Fibroblast of lung (primary cell): Measurements from ENCODE around the gene NEURL2. TPM values are rescaled to one million over a fixed set of nuclear protein-coding genes. Genes with fewer than 3 reads are reported as not detected.

Source experiments
- DNase-seq, 2 donors: peaks; one replicate each; pipeline versions ENCODE4 v3.0.0 to v3.0.0-alpha.2; 2010; ENCODE audit warnings: low read depth in 2 of 2
- H2AFZ ChIP-seq: 2 replicates; pipeline ENCODE4 v1.5.1; 2012; ENCODE audit warnings: low read length, control low read depth, inconsistent platforms
- H3K27ac ChIP-seq: 2 replicates; pipeline ENCODE4 v1.5.1; 2011; ENCODE audit warnings: low read length, control low read depth; ENCODE audit not compliant: insufficient read depth
- H3K27me3 ChIP-seq: 2 replicates; pipeline ENCODE4 v1.5.1; 2011; ENCODE audit warnings: mild to moderate bottlenecking, low read length; ENCODE audit not compliant: control insufficient read depth, insufficient read depth
- H3K36me3 ChIP-seq: 2 replicates; pipeline ENCODE4 v1.5.1; 2011; ENCODE audit warnings: low read length; ENCODE audit not compliant: control insufficient read depth, insufficient read depth
- H3K4me1 ChIP-seq: 2 replicates; pipeline ENCODE4 v1.5.1; 2011; ENCODE audit warnings: low read length; ENCODE audit not compliant: control insufficient read depth, insufficient read depth; ENCODE audit errors: extremely low read depth
- H3K4me2 ChIP-seq: 2 replicates; pipeline ENCODE4 v1.5.1; 2011; ENCODE audit warnings: low read length, control low read depth; ENCODE audit not compliant: insufficient read depth; ENCODE audit errors: extremely low read depth
- H3K4me3 ChIP-seq, 4 experiments: fragments of 200-600 bp in 1 of 4; sonication (generic) in 1 of 4; replicated peaks in 1 of 4; 2 replicates each; pipeline ENCODE4 v1.5.1; 2011 to 2016; ENCODE audit warnings: low read length in 4 of 4, low read depth in 3 of 4, mild to moderate bottlenecking in 3 of 4, control low read depth in 2 of 4, inconsistent platforms in 1 of 4, mixed read lengths in 1 of 4; ENCODE audit not compliant: insufficient read depth in 1 of 4; ENCODE audit errors: control extremely low read depth in 1 of 4
- H3K79me2 ChIP-seq: 2 replicates; pipeline ENCODE4 v1.5.1; 2012; ENCODE audit warnings: mild to moderate bottlenecking, low read length, inconsistent platforms; ENCODE audit not compliant: control insufficient read depth, insufficient read depth
- H3K9ac ChIP-seq: 2 replicates; pipeline ENCODE4 v1.5.1; 2011; ENCODE audit warnings: mild to moderate bottlenecking, low read length, control low read depth; ENCODE audit not compliant: insufficient read depth
- H3K9me3 ChIP-seq: 2 replicates; pipeline ENCODE4 v1.5.1; 2012; ENCODE audit warnings: low read depth, low read length; ENCODE audit not compliant: control insufficient read depth, insufficient read depth
- H4K20me1 ChIP-seq: 2 replicates; pipeline ENCODE4 v1.5.1; 2011; ENCODE audit warnings: low read length; ENCODE audit not compliant: control insufficient read depth, insufficient read depth; ENCODE audit errors: extremely low read depth
- EZH2 ChIP-seq: IDR thresholded peaks from 2 replicates; pipeline ENCODE4 v1.5.1; 2012; ENCODE audit warnings: low read length, control low read depth, mild to moderate bottlenecking; ENCODE audit errors: missing control alignments
- polyA plus RNA-seq, 2 donors: library from polyadenylated mRNA; depleted of rRNA in 1 of 2; stranded (reverse) in 1 of 2; unstranded in 1 of 2; fragments of >200 nt; gene quantifications; 2 replicates each; pipeline ENCODE4 v1.2.1, GENCODE V29; 2011 to 2012; ENCODE audit warnings: missing spikeins in 1 of 2
- total RNA-seq: library from RNA; depleted of rRNA; stranded (reverse); fragments of >200 nt; gene quantifications from 2 replicates; pipeline ENCODE4 v1.2.1, GENCODE V29; 2014
- TF ChIP-seq, protein P1 (sequence below), 2 donors: IDR thresholded peaks in 1 of 2; conservative IDR thresholded peaks in 1 of 2; 1 replicate in 1 of 2; 2 replicates in 1 of 2; pipeline ENCODE4 v1.5.1; 2011 to 2012; ENCODE audit warnings: low read length in 2 of 2, control low read depth in 1 of 2, inconsistent platforms in 1 of 2, low read depth in 1 of 2, mild to moderate bottlenecking in 1 of 2

The NEURL2 gene
- total and polyA plus RNA-seq, 2 donors (not counting 1 experiment from before 2014, with no cell fraction given), result 0.77 to 7.1 TPM

DNA sequence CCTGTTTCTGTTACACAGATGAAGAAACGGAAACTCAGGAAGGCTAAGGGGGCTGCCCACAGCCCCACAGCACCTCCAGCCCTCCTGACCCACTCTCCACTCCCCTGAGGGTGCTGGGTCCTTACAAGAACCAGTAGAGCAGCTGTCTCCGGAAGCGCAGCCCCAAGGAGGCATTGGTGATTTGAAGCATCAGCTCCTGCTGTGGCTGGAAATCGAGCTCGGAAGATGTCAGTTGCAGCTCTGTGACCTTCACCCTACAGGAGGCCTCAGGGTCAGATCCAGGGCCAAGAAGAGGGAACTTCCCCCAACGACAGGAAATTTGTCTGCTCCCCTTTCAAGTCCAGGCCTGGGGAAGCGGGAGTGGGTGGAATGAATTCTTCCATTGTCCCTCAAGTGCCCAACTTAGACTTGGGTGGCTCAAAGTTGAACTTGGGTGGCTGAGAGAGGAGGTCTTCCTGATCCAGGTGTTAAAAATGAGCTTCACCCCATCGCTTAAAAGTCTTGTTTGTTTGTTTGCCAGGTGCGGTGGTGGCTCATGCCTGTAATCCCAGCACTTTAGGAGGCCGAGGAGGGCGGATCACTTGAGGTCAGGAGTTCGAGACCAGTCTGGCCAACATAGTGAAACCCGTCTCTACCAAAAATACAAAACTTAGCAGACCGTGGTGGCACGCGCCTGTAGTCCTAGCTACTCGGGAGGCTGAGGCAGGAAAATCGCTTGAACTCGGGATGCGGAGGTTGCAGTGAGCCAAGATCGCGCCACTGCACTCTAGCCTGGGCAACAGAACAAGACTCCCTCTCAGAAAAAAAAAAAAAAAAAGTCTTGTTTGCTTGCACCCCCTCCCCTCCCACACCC lies 19.0 kb upstream of the NEURL2 start:
- no peaks in the 10 kb centered on the region for H3K27me3 ChIP-seq
- peak overlapping the region; percentile 1 for H3K27ac ChIP-seq
- H3K4me3 ChIP-seq, result peak overlapping the region in 2 of 4 experiments; percentile 54 to 59
- DNase-seq, result no peak
- H3K4me1 ChIP-seq, result peaks cover 19% of the 10 kb centered on the region
- no peak overlapping the region for H2AFZ ChIP-seq
- H3K79me2 ChIP-seq, result no peaks in the 10 kb centered on the region
- H3K9me3 ChIP-seq, result no peaks in the 10 kb centered on the region
- no peaks in the 10 kb centered on the region for H3K36me3 ChIP-seq
- H3K4me2 ChIP-seq, result peak overlapping the region; percentile 33
- H3K9ac ChIP-seq, result no peak overlapping the region
- H4K20me1 ChIP-seq, result no peaks in the 10 kb centered on the region
- TF ChIP-seq, protein P1, sequence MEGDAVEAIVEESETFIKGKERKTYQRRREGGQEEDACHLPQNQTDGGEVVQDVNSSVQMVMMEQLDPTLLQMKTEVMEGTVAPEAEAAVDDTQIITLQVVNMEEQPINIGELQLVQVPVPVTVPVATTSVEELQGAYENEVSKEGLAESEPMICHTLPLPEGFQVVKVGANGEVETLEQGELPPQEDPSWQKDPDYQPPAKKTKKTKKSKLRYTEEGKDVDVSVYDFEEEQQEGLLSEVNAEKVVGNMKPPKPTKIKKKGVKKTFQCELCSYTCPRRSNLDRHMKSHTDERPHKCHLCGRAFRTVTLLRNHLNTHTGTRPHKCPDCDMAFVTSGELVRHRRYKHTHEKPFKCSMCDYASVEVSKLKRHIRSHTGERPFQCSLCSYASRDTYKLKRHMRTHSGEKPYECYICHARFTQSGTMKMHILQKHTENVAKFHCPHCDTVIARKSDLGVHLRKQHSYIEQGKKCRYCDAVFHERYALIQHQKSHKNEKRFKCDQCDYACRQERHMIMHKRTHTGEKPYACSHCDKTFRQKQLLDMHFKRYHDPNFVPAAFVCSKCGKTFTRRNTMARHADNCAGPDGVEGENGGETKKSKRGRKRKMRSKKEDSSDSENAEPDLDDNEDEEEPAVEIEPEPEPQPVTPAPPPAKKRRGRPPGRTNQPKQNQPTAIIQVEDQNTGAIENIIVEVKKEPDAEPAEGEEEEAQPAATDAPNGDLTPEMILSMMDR (conservative IDR thresholded peaks at IDR 0.05 in 1 of 2, IDR thresholded peaks at IDR 0.05 in 1 of 2; ENCODE audit: low read depth in 1 of 2, low read length in 2 of 2), result no peak
- no peak for TF ChIP-seq EZH2

DNA sequence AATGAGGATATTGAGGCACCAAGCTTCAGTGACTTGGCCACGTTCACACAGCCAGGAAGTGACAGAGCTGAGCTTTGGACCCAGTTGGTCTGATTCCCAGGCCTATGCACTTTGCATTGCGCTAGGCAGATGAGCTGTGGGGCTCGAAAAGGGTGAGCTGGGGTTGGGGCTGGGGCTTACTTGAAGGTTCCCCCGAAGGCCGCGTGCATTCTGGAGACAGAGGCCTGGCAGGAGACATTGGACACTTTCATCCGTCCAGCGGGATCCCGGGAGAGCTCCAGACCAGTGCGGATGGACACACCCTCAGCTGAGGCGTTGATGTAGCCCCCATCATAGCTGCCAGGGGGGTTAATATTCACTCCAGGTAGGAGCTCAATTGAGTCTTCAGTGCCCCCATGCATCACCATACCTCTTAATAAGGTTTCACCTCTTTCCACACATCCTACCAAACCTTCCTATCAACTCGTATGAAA lies 18.4 kb upstream of the NEURL2 start:
- H3K79me2 ChIP-seq, result no peaks in the 10 kb centered on the region
- peak overlapping the region in 2 of 4 experiments; percentile 14 to 54 for H3K4me3 ChIP-seq
- DNase-seq, result no peak
- no peak for TF ChIP-seq EZH2
- TF ChIP-seq, protein P1 (conservative IDR thresholded peaks at IDR 0.05 in 1 of 2, IDR thresholded peaks at IDR 0.05 in 1 of 2; ENCODE audit: low read depth in 1 of 2, low read length in 2 of 2), result no peak
- H3K27me3 ChIP-seq, result no peaks in the 10 kb centered on the region
- H3K36me3 ChIP-seq, result peaks cover 1% of the 10 kb centered on the region
- H3K4me2 ChIP-seq, result no peak overlapping the region
- H4K20me1 ChIP-seq, result no peaks in the 10 kb centered on the region
- peaks cover 19% of the 10 kb centered on the region for H3K4me1 ChIP-seq
- no peak overlapping the region for H3K27ac ChIP-seq
- H2AFZ ChIP-seq, result no peak overlapping the region
- H3K9ac ChIP-seq, result no peak overlapping the region
- H3K9me3 ChIP-seq, result no peaks in the 10 kb centered on the region

DNA sequence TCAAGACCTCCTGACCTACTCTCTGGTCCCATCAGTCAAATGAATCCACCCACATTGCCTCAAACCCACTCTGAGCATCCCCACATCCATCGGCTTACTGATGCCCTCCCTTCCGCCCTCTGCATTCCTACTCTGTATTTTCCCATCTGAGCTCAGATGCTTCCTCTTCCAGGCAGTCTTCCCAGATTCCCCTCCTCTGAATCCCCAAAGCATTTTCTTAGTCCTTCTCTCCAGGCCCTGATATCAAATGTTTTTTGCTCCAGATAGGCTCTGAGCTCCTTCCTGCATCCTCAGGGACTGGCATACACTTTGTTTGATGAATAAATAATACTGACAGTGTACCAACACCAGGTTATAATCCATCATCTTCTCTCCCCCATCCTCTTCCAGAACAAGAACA lies 17.1 kb upstream of the NEURL2 start:
- Histone ChIP-seq H3K4me1 (peaks cover 19% of the 10 kb centered on the region), H3K9ac (no peak overlapping the region), H3K4me3 (peak overlapping the region in 1 of 4 experiments; percentile 23), H3K79me2 (no peaks in the 10 kb centered on the region), H2AFZ (no peak overlapping the region), H3K27me3 (no peaks in the 10 kb centered on the region), H3K27ac (no peak overlapping the region), H3K4me2 (no peak overlapping the region), H4K20me1 (no peaks in the 10 kb centered on the region), H3K36me3 (peaks cover 1% of the 10 kb centered on the region), H3K9me3 (no peaks in the 10 kb centered on the region)
- TF ChIP-seq, protein P1 (conservative IDR thresholded peaks at IDR 0.05 in 1 of 2, IDR thresholded peaks at IDR 0.05 in 1 of 2; ENCODE audit: low read depth in 1 of 2, low read length in 2 of 2), result no peak
- no peak for TF ChIP-seq EZH2
- DNase-seq, result no peak
